IPS DF 6.9 (cell line): ENCODE results near the gene PPP2R2B.

Experiments used
- DNase-seq: peaks from one replicate; pipeline ENCODE4 v3.0.0-alpha.2; 2013; ENCODE audit warnings: low read depth, low spot score
- H3K27ac ChIP-seq: one replicate; pipeline ENCODE4 v1.5.1; 2013; ENCODE audit warnings: low read length, control low read depth
- H3K27me3 ChIP-seq: 2 replicates; pipeline ENCODE4 v1.6.1; 2013; ENCODE audit warnings: mild to moderate bottlenecking, low read length; ENCODE audit not compliant: control insufficient read depth, insufficient read depth
- H3K36me3 ChIP-seq: 2 replicates; pipeline ENCODE4 v1.6.1; 2013; ENCODE audit warnings: low read length; ENCODE audit not compliant: control insufficient read depth, insufficient read depth
- H3K4me1 ChIP-seq: 2 replicates; pipeline ENCODE4 v1.6.1; 2013; ENCODE audit warnings: low read length; ENCODE audit not compliant: control insufficient read depth, insufficient read depth
- H3K4me3 ChIP-seq: 2 replicates; pipeline ENCODE4 v1.5.1; 2013; ENCODE audit warnings: mild to moderate bottlenecking, low read length
- H3K9me3 ChIP-seq: 2 replicates; pipeline ENCODE4 v1.6.1; 2013; ENCODE audit warnings: low read length, inconsistent platforms; ENCODE audit not compliant: control insufficient read depth, insufficient read depth
- WGBS: extraction: QIAGEN DNeasy Blood & Tissue Kit; methylation state at CpG from one replicate; pipeline ENCODE4 v1.1.7; 2013; ENCODE audit warnings: mixed read lengths, missing lambda C conversion rate; ENCODE audit not compliant: insufficient read length, insufficient coverage; 5-methylcytosine and 5-hydroxymethylcytosine counted together

The PPP2R2B gene

DNA sequence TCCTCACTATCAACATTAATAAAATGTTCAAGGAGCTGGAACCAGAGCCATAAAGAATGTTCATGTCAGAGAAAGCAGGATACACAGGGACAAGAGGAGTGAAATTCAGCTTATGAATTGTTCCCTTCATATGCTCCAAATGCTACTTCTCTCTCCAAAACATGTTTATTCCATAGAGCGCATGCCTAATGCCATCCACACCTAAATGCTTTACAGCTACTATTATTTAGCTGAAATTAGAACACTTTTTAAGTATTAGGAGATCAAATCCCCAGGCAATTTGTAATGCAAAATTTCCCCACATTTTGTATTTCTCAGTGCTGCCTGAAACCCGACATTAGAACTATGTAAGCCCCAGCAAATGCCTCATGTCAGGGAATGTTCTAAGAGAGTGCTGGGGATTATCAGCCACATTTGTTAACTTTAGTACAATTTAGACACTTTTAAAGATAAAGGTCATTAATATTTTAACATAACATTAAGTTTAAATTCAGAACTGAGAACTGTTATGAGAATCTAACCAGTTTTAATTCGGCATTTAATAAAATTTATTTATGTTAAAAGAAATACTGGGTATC lies 75.5 kb downstream of the PPP2R2B start:
- peaks cover 5% of the 10 kb centered on the region; the same call in 1 of the 2 replicates for H3K4me1 ChIP-seq
- H3K9me3 ChIP-seq: no peaks in the 10 kb centered on the region
- no peak for DNase-seq
- H3K4me3 ChIP-seq: no peak overlapping the region
- H3K27ac ChIP-seq: no peak overlapping the region
- no CpG with 5 or more reads among the region's 3 CpGs for WGBS
- H3K36me3 ChIP-seq: no peaks in the 10 kb centered on the region
- H3K27me3 ChIP-seq: no peaks in the 10 kb centered on the region

DNA sequence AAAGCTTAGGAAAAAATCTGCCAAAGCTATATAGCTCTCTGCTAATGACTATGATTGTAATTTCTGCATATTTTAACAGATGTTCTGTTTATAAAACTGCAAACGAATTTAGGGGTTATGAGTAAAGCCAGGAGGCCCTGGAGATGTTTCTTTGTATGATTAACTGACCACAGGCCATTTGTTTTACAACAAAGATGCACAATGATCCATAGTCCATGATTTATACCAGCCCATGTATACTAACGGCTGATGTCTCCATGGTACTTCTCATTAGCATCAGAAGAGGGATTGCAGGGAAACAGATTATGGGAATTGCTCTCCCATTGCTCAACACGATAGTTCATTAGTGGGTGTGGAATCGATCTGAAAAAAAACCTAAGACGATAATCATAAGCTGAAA lies 78.9 kb downstream of the PPP2R2B start:
- Histone ChIP-seq H3K27ac (no peak overlapping the region), H3K9me3 (no peaks in the 10 kb centered on the region), H3K4me3 (no peak overlapping the region), H3K27me3 (no peaks in the 10 kb centered on the region), H3K36me3 (no peaks in the 10 kb centered on the region), H3K4me1 (peaks cover 5% of the 10 kb centered on the region; the same call in 1 of the 2 replicates)
- no peak for DNase-seq
- no CpG with 5 or more reads among the region's 5 CpGs for WGBS

DNA sequence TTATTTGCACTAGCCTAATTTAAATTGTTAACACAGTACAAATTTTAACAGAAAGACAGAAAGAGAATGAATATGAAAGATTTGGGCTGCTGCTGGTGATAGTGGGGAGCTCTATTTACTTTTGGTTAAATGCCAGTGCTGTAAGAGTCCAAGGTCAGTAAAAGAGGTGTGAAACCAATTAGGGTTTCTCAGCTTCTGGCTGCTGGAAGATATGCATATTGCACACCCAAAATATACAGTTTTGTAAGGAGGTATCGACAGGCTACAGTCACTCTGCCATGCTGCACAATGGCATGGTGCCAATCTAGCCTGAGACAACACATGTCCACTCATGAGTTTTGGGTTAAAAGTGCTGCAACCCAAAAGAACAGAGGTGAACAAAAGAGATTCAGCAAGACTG lies 79.3 kb downstream of the PPP2R2B start:
- H3K4me3 ChIP-seq: no peak overlapping the region
- no peak for DNase-seq
- WGBS: no CpG with 5 or more reads among the region's 1 CpG
- H3K4me1 ChIP-seq: peaks cover 5% of the 10 kb centered on the region; the same call in 1 of the 2 replicates
- no peaks in the 10 kb centered on the region for H3K36me3 ChIP-seq
- no peak overlapping the region for H3K27ac ChIP-seq
- no peaks in the 10 kb centered on the region for H3K27me3 ChIP-seq
- H3K9me3 ChIP-seq: no peaks in the 10 kb centered on the region

DNA sequence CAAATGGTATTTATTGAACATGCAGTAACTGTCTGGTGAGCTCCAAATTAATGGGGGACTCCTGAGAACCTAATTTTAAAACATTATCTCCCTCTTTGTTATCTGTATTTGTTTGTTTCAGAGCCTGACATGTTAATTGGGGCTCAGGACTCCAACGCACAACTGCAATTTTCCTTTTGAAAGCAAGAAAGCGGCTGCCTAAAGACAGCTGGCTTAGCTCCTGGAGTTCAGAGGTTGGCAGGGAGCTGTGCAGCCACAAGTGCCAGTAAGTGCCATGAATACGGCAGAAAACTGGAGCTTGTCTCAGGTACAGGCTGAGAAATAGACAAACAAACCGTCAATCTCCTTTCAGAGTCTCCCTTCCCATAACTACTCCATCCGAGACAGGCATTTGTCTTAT lies 80.9 kb downstream of the PPP2R2B start:
- H3K9me3 ChIP-seq: no peaks in the 10 kb centered on the region
- no peaks in the 10 kb centered on the region for H3K36me3 ChIP-seq
- DNase-seq: no peak
- no CpG with 5 or more reads among the region's 5 CpGs for WGBS
- no peak overlapping the region for H3K27ac ChIP-seq
- peaks cover 3% of the 10 kb centered on the region; the same call in 1 of the 2 replicates for H3K4me1 ChIP-seq
- no peaks in the 10 kb centered on the region for H3K27me3 ChIP-seq
- H3K4me3 ChIP-seq: no peak overlapping the region

DNA sequence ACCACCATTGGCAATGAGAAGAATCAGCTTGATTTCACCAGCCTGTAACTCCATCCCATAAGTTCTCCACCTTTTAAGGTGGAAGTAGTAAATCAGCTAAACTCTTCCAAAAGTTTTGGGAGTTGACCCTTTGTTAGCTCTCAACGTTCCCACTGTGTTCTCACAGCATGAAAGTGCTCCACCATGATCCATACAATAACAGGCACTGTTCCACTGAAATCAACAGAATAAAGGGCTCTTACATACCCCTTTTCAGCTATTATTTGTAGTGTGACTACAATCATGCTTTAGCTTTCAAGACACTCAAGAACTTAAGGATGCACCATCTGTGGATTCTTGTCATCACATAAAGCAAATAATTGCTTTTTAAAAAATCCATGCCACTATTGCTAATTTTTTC lies 81.6 kb downstream of the PPP2R2B start:
- H3K27ac ChIP-seq: no peak overlapping the region
- DNase-seq: no peak
- H3K27me3 ChIP-seq: no peaks in the 10 kb centered on the region
- H3K4me3 ChIP-seq: no peak overlapping the region
- no peaks in the 10 kb centered on the region for H3K36me3 ChIP-seq
- no peaks in the 10 kb centered on the region for H3K9me3 ChIP-seq
- no CpG with 5 or more reads among the region's 1 CpG for WGBS
- H3K4me1 ChIP-seq: peaks cover 3% of the 10 kb centered on the region; the same call in 1 of the 2 replicates

DNA sequence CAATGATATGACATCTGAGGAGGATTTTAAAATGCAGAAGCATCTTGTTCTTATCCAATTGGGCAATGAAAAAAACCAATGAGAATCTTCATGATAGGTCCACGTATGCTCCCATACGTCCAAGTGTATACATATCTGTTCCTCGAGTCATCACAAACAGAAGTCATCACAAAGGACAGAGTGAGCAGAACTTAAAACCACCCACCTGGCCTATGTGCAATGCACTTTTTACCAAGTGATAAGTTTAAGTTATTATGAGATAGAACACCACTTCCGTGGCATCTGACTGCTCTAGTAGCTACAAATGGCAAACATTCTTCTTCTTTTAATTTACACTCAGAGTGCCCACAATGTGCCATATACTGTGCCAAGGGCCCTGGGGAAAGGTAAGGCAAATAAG lies 82.4 kb downstream of the PPP2R2B start:
- no peak for DNase-seq
- H3K36me3 ChIP-seq: no peaks in the 10 kb centered on the region
- no peak overlapping the region for H3K4me3 ChIP-seq
- H3K27me3 ChIP-seq: no peaks in the 10 kb centered on the region
- H3K27ac ChIP-seq: no peak overlapping the region
- no CpG with 5 or more reads among the region's 4 CpGs for WGBS
- H3K4me1 ChIP-seq: peaks cover 3% of the 10 kb centered on the region; the same call in 1 of the 2 replicates
- H3K9me3 ChIP-seq: no peaks in the 10 kb centered on the region

DNA sequence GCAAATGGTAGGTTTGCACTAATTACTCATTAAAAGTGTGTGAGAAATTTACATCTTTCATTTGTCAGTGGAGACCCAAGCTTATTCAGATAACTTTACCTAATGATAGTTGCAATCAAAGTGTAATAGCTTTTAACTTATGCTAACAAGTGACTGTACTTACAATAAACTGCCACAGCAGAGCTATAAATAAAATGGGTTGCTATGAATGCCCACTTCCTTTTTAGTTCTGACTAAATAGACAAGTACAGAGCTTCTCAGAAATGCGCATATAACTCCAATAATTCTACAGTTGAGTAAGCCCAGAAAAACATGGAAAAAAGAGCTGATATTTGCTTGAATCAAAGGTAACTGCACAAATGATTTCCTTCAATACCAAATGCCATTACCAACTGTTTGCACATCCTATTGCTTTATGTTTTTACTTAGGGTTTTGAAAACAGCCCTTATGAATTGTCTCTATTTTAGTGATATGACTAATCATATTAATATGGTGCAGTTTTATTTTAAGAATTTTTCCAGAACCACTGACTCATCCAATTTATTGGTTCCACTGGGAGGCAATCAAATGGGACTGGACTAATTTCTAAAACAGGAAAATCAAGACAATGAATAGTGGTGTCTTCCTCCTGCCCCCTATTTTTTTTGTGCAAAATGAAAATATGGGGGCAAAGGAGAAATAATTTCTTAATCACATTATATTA lies 84.1 kb downstream of the PPP2R2B start:
- H3K4me1 ChIP-seq: peaks cover 6% of the 10 kb centered on the region; the same call in 1 of the 2 replicates
- no peaks in the 10 kb centered on the region for H3K9me3 ChIP-seq
- DNase-seq: no peak
- no peaks in the 10 kb centered on the region for H3K27me3 ChIP-seq
- H3K27ac ChIP-seq: no peak overlapping the region
- H3K4me3 ChIP-seq: no peak overlapping the region
- no peaks in the 10 kb centered on the region for H3K36me3 ChIP-seq
- WGBS: no CpG with 5 or more reads among the region's 1 CpG

DNA sequence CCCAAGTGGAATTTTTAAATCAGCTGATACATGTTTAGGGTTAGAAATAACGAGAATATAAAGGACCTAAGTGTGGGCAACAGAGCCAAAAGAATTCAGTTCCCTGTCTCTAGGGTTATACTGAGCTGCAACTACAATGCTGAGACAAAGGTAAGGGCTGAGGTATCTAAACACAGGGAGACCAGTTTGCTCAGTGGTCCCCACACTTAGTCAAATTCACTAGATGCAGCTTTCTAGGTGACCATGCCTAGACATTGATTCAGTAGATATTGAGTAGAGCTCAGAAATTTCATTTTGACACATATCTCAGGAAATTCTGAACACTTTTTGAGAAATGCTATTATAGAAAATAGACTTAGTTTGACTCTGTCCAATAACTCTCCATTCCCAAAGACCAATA lies 84.8 kb downstream of the PPP2R2B start:
- no CpG with 5 or more reads among the region's 1 CpG for WGBS
- no peaks in the 10 kb centered on the region for H3K9me3 ChIP-seq
- H3K27me3 ChIP-seq: no peaks in the 10 kb centered on the region
- H3K27ac ChIP-seq: no peak overlapping the region
- H3K4me3 ChIP-seq: no peak overlapping the region
- H3K36me3 ChIP-seq: no peaks in the 10 kb centered on the region
- no peak for DNase-seq
- peaks cover 4% of the 10 kb centered on the region; the same call in 1 of the 2 replicates for H3K4me1 ChIP-seq

DNA sequence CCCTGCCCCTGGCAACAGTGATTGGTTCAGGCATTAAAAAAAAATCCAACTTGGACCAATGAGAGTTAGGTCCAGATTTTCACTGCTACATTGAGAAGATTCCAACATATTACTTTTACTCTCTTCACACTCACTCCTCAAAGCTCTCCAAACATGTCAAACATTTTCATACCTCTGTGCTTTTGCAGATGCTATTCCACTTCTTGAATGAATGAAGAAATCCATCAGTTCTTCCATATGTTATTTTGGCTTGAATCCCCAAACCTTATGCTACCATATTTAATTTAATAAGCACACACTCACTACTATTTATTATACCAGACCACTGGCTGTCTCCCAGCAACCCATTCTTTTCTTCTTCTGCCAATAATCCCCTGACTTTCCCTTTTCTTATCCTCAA lies 87.1 kb downstream of the PPP2R2B start:
- no peaks in the 10 kb centered on the region for H3K36me3 ChIP-seq
- DNase-seq: no peak
- H3K4me1 ChIP-seq: peaks cover 2% of the 10 kb centered on the region; the same call in 1 of the 2 replicates
- H3K27me3 ChIP-seq: no peaks in the 10 kb centered on the region
- H3K9me3 ChIP-seq: no peaks in the 10 kb centered on the region
- H3K4me3 ChIP-seq: no peak overlapping the region
- no peak overlapping the region for H3K27ac ChIP-seq

DNA sequence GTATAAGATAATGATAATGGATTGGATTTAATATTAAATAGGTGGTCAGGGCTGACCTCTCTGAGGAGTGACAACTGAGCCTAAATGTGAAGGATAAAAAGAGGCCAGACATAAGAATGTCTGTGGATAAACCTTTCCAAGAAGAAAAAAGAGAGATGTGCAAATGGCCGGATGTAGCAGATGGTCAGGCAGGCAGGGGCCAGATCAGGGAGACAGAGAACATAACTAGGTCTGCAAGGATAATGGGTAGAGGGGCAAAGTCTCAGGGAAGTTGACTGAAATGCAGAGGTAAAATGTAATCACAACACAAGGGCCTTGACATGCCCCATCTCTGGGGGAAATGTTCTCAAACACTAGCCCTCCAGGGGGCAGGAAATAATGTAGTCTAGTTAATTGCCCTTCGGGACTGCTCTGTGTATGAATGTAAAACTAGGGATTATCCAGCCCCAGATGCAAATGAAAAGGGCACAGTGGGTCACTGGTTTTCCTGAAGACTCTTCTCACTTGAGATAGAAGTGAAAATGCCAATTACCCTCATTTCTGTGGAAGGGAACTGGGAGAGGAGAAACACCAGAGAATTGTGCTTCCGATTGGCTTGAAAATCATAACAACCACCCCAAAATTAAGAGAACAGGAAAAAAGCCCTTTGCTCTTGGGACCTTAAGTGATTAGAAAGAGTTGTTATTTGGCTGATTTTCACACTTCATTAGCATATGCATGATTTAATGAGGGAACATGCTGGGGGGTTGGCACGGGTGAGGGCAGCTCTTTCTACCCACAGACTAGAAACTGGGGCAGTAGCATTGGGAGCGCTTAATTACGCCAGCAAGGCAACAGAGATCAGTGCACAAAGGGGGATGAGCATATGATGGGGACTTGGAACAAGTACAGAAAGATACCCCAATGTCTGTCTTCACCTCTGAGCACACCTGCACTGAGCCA lies 88.6 kb downstream of the PPP2R2B start:
- Histone ChIP-seq H3K27me3 (no peaks in the 10 kb centered on the region), H3K4me3 (no peak overlapping the region), H3K27ac (peak overlapping the region; percentile 54), H3K9me3 (no peaks in the 10 kb centered on the region), H3K36me3 (no peaks in the 10 kb centered on the region), H3K4me1 (peaks cover 2% of the 10 kb centered on the region; the same call in 1 of the 2 replicates)
- no CpG with 5 or more reads among the region's 6 CpGs for WGBS
- DNase-seq: peak; percentile 88
